H1 (cell line): ENCODE measurements around the gene PMS2. TPM values are rescaled to one million over a fixed set of nuclear protein-coding genes. Genes with fewer than 3 reads are reported as not detected.

Source experiments
- CTCF ChIA-PET: fragments of 300-600 bp; sonication (Branson Sonifier 250); formaldehyde crosslinking; loops from one replicate; lab custom pipeline; 2021; ENCODE audit not compliant: partially characterized antibody; lab: Charles Lee
- POLR2A ChIA-PET: fragments of 300-600 bp; sonication (Branson Sonifier 250); formaldehyde crosslinking; loops from one replicate; lab custom pipeline; 2021; ENCODE audit warnings: inconsistent platforms; ENCODE audit not compliant: partially characterized antibody; lab: Charles Lee
- DNase-seq, 2 experiments: peaks; one replicate each; pipeline versions ENCODE4 v3.0.0 to v3.0.0-alpha.2; 2010 to 2022; ENCODE audit warnings: low spot score in 2 of 2, low read depth in 1 of 2, mixed read lengths in 1 of 2
- FAIRE-seq: peaks from 2 replicates; lab custom pipeline; 2011; peaks lifted over from hg19 to GRCh38; lab: Jason Lieb, UNC
- H2AFZ ChIP-seq: 2 replicates; pipeline ENCODE4 v1.8.1; 2012; ENCODE audit warnings: low read length, inconsistent platforms
- H2AK5ac ChIP-seq: 2 replicates; pipeline ENCODE4 v1.6.1; 2013; ENCODE audit warnings: low read depth, low read length
- H2BK120ac ChIP-seq: replicated peaks from 2 replicates; pipeline ENCODE3; 2013; ENCODE audit warnings: low read depth, low read length, inconsistent platforms
- H2BK12ac ChIP-seq: 2 replicates; pipeline ENCODE4 v1.6.1; 2013; ENCODE audit warnings: low read depth, low read length
- H2BK15ac ChIP-seq: 2 replicates; pipeline ENCODE4 v1.6.1; 2013; ENCODE audit warnings: low read length
- H2BK20ac ChIP-seq: 2 replicates; pipeline ENCODE4 v1.6.1; 2013; ENCODE audit warnings: low read length
- H2BK5ac ChIP-seq: 2 replicates; pipeline ENCODE4 v1.6.1; 2013; ENCODE audit warnings: low read depth, low read length
- H3K14ac ChIP-seq: 2 replicates; pipeline ENCODE4 v1.6.1; 2013; ENCODE audit warnings: inconsistent platforms; ENCODE audit not compliant: insufficient read length
- H3K18ac ChIP-seq: 2 replicates; pipeline ENCODE4 v1.6.1; 2013; ENCODE audit warnings: low read length; ENCODE audit errors: extremely low read depth
- H3K23ac ChIP-seq: 2 replicates; pipeline ENCODE4 v1.6.1; 2013; ENCODE audit warnings: inconsistent platforms; ENCODE audit not compliant: insufficient read length
- H3K23me2 ChIP-seq: 2 replicates; pipeline ENCODE4 v1.6.1; 2013; ENCODE audit warnings: low read depth, low read length
- H3K27ac ChIP-seq: 2 replicates; pipeline ENCODE4 v1.6.1; 2011; ENCODE audit warnings: low read depth, low read length, inconsistent platforms
- H3K27me3 ChIP-seq, 4 experiments: replicated peaks in 1 of 4; 1 replicate in 1 of 4; 2 replicates in 3 of 4; pipeline versions ENCODE4 v1.6.1 to v1.8.1; 2011 to 2013; ENCODE audit warnings: low read length in 3 of 4, mild to moderate bottlenecking in 3 of 4, inconsistent platforms in 2 of 4, mixed read lengths in 2 of 4, moderate library complexity in 1 of 4; ENCODE audit not compliant: control insufficient read depth in 3 of 4, insufficient read depth in 3 of 4; ENCODE audit errors: extremely low read depth in 1 of 4
- H3K36me3 ChIP-seq, 4 experiments: 2 replicates each; pipeline versions ENCODE4 v1.6.1 to v1.8.1; 2011 to 2013; ENCODE audit warnings: mild to moderate bottlenecking in 4 of 4, low read length in 3 of 4, moderate library complexity in 2 of 4, control low read depth in 1 of 4, inconsistent platforms in 1 of 4; ENCODE audit not compliant: insufficient read depth in 4 of 4, control insufficient read depth in 2 of 4
- H3K4ac ChIP-seq: replicated peaks from 2 replicates; pipeline ENCODE3; 2013; ENCODE audit warnings: low read length, low read depth, mixed read lengths, inconsistent platforms; ENCODE audit not compliant: insufficient read length
- H3K4me1 ChIP-seq, 4 experiments: replicated peaks in 1 of 4; 1 replicate in 1 of 4; 2 replicates in 3 of 4; pipeline versions ENCODE4 v1.6.1 to v1.8.1; 2011 to 2013; ENCODE audit warnings: low read length in 3 of 4, inconsistent platforms in 2 of 4, mixed read lengths in 1 of 4; ENCODE audit not compliant: insufficient read depth in 4 of 4, control insufficient read depth in 3 of 4
- H3K4me2 ChIP-seq, 2 experiments: 2 replicates each; pipeline versions ENCODE4 v1.6.1 to v1.8.1; 2011 to 2013; ENCODE audit warnings: low read depth in 2 of 2, low read length in 2 of 2, control low read depth in 1 of 2, inconsistent platforms in 1 of 2, mild to moderate bottlenecking in 1 of 2; ENCODE audit not compliant: insufficient read depth in 1 of 2
- H3K4me3 ChIP-seq, 4 experiments: fragments of 200-600, 300-600 bp in 1 of 4; sonication (generic), shearing (Covaris generic), sonication (Bioruptor Twin) in 1 of 4; 2 replicates each; pipeline versions ENCODE4 v1.5.1 to v1.8.1; 2011 to 2016; ENCODE audit warnings: low read length in 4 of 4, low read depth in 3 of 4, control low read depth in 2 of 4, inconsistent platforms in 2 of 4, mild to moderate bottlenecking in 2 of 4, mixed read lengths in 1 of 4, moderate library complexity in 1 of 4; ENCODE audit not compliant: insufficient read depth in 2 of 4; ENCODE audit errors: extremely low read depth in 1 of 4
- H3K56ac ChIP-seq: replicated peaks from 2 replicates; pipeline ENCODE3; 2013; ENCODE audit warnings: low read depth, mild to moderate bottlenecking, mixed read lengths, low read length, inconsistent platforms; ENCODE audit not compliant: insufficient read length
- H3K79me1 ChIP-seq: 2 replicates; pipeline ENCODE4 v1.6.1; 2013; ENCODE audit warnings: low read depth, low read length, control low read depth
- H3K79me2 ChIP-seq, 2 experiments: 2 replicates each; pipeline versions ENCODE4 v1.6.1 to v1.8.1; 2012 to 2013; ENCODE audit warnings: low read length in 2 of 2, mild to moderate bottlenecking in 2 of 2, inconsistent platforms in 1 of 2; ENCODE audit not compliant: insufficient read depth in 2 of 2, control insufficient read depth in 1 of 2
- H3K9ac ChIP-seq, 4 experiments: replicated peaks in 1 of 4; 1 replicate in 1 of 4; 2 replicates in 3 of 4; pipeline versions ENCODE4 v1.6.1 to v1.8.1; 2011 to 2013; ENCODE audit warnings: low read depth in 3 of 4, low read length in 3 of 4, control low read depth in 2 of 4, mild to moderate bottlenecking in 2 of 4, moderate library complexity in 2 of 4, inconsistent platforms in 1 of 4; ENCODE audit errors: extremely low read depth in 1 of 4
- H3K9me3 ChIP-seq, 2 experiments: 2 replicates each; pipeline versions ENCODE4 v1.6.1 to v1.8.1; 2012 to 2013; ENCODE audit warnings: mild to moderate bottlenecking in 2 of 2, moderate library complexity in 2 of 2, control low read depth in 1 of 2, inconsistent platforms in 1 of 2, low read depth in 1 of 2, low read length in 1 of 2, mixed read lengths in 1 of 2; ENCODE audit not compliant: insufficient read depth in 2 of 2
- H4K20me1 ChIP-seq, 2 experiments: replicated peaks in 1 of 2; 2 replicates each; pipeline versions ENCODE3 to v1.8.1; 2011 to 2013; ENCODE audit warnings: inconsistent platforms in 2 of 2, low read length in 2 of 2, mild to moderate bottlenecking in 1 of 2; ENCODE audit not compliant: insufficient read depth in 2 of 2, control insufficient read depth in 1 of 2
- H4K5ac ChIP-seq: 2 replicates; pipeline ENCODE4 v1.6.1; 2013; ENCODE audit warnings: low read length, low read depth, mixed read lengths, inconsistent platforms; ENCODE audit not compliant: insufficient read length
- H4K8ac ChIP-seq: 2 replicates; pipeline ENCODE4 v1.8.0; 2013; ENCODE audit warnings: mild to moderate bottlenecking, moderate library complexity, low read length, inconsistent platforms; ENCODE audit not compliant: insufficient read depth; ENCODE audit errors: extremely low read depth
- H4K91ac ChIP-seq: replicated peaks from 2 replicates; pipeline ENCODE3; 2013; ENCODE audit warnings: low read length, mixed read lengths, inconsistent platforms; ENCODE audit not compliant: insufficient read length
- BACH1 ChIP-seq: IDR thresholded peaks from 2 replicates; pipeline ENCODE4 v1.6.1; 2012; ENCODE audit warnings: low read length, improper control_type of control experiment
- CBX5 ChIP-seq: fragments of 300-800, 300-1000 bp; sonication (generic); IDR thresholded peaks from 2 replicates; pipeline ENCODE4 v1.7.1; 2016; ENCODE audit warnings: antibody characterized with exemption, low read length, low read depth
- CHD1 ChIP-seq: IDR thresholded peaks from 2 replicates; pipeline ENCODE4 v1.6.1; 2012; ENCODE audit warnings: low read depth, low read length, improper control_type of control experiment
- CTBP2 ChIP-seq: IDR thresholded peaks from 2 replicates; pipeline ENCODE4 v1.7.0; 2011; ENCODE audit warnings: borderline replicate concordance, mild to moderate bottlenecking, moderate library complexity, mixed read lengths, low read length; ENCODE audit not compliant: insufficient read depth, insufficient read length
- FOSL1 ChIP-seq: IDR thresholded peaks from 2 replicates; pipeline ENCODE4 v1.6.1; 2011; ENCODE audit warnings: mild to moderate bottlenecking, low read depth, low read length, moderate library complexity; ENCODE audit not compliant: insufficient read depth
- GABPA ChIP-seq: IDR thresholded peaks from 2 replicates; pipeline ENCODE4 v1.6.1; 2011; ENCODE audit warnings: mild to moderate bottlenecking, low read length, moderate library complexity, borderline replicate concordance; ENCODE audit not compliant: insufficient read depth
- KDM4A ChIP-seq: IDR thresholded peaks from one replicate; pipeline ENCODE4 v1.7.1; 2012; ENCODE audit warnings: low read depth, mild to moderate bottlenecking, moderate library complexity, low read length, inconsistent platforms; ENCODE audit not compliant: severe bottlenecking
- MAFK ChIP-seq: IDR thresholded peaks from 2 replicates; pipeline ENCODE4 v1.6.1; 2012; ENCODE audit warnings: low read depth, mild to moderate bottlenecking, improper control_type of control experiment, low read length
- NANOG ChIP-seq: IDR thresholded peaks from 2 replicates; pipeline ENCODE4 v1.6.1; 2011; ENCODE audit warnings: low read length, low read depth, mild to moderate bottlenecking, inconsistent platforms; ENCODE audit not compliant: insufficient read depth, poor library complexity, severe bottlenecking
- POLR2AphosphoS5 ChIP-seq: IDR thresholded peaks from 2 replicates; pipeline ENCODE4 v1.6.1; 2011; ENCODE audit warnings: low read depth, low read length
- RBBP5 ChIP-seq: IDR thresholded peaks from 2 replicates; pipeline ENCODE4 v1.7.1; 2012; ENCODE audit warnings: low read depth, mild to moderate bottlenecking, inconsistent platforms, low read length, moderate library complexity, borderline replicate concordance
- RXRA ChIP-seq: IDR thresholded peaks from 2 replicates; pipeline ENCODE4 v1.6.1; 2011; ENCODE audit warnings: low read depth, mild to moderate bottlenecking, low read length, moderate library complexity; ENCODE audit not compliant: insufficient read depth
- SP1 ChIP-seq: IDR thresholded peaks from 2 replicates; pipeline ENCODE4 v1.6.1; 2011; ENCODE audit warnings: low read depth, low read length
- SUZ12 ChIP-seq: fragments of 200-600 bp; sonication (generic); IDR thresholded peaks from 2 replicates; pipeline ENCODE4 v1.6.1; 2012; ENCODE audit warnings: mild to moderate bottlenecking, inconsistent platforms, low read length, moderate library complexity, mixed read lengths
- WGBS, 2 experiments: shearing (Covaris generic) in 1 of 2; methylation state at CpG; one replicate each; pipeline versions ENCODE4 v1.1.6 to v1.1.7; 2013 to 2015; ENCODE audit warnings: low lambda C conversion rate in 2 of 2, mixed read lengths in 2 of 2, inconsistent platforms in 1 of 2, low coverage in 1 of 2, missing lambda C conversion rate in 1 of 2; ENCODE audit not compliant: insufficient replicate concordance in 2 of 2, insufficient coverage in 1 of 2, insufficient read length in 1 of 2; ENCODE audit errors: extremely low coverage in 1 of 2, missing lambda C conversion rate in 1 of 2; 5-methylcytosine and 5-hydroxymethylcytosine counted together
- polyA plus RNA-seq, 7 experiments: library from polyadenylated mRNA; depleted of rRNA in 3 of 7; stranded (reverse) in 5 of 7; unstranded in 2 of 7; fragments of >200 nt in 5 of 7; fragments of 200-250 nt in 2 of 7; gene quantifications; 1 replicate in 5 of 7; 2 replicates in 1 of 7; 4 replicates in 1 of 7; pipeline versions ENCODE4 v1.2.1 to v1.2.3, GENCODE V29; 2011 to 2013; ENCODE audit warnings: missing spikeins in 2 of 7, mixed read lengths in 2 of 7
- total RNA-seq: library from RNA; stranded (reverse); fragmentation: NEBNext Ultra II Directional; extraction: Animal tissue kit (Norgen Biotek cat#: 25700); gene quantifications from 2 replicates; pipeline ENCODE4 v1.2.1, GENCODE V29; 2021

The PMS2 gene
- total and polyA plus RNA-seq, 2 of the 8 experiments (the other 6 are each of a cell fraction or from before 2014, with no cell fraction given): 4.8 to 12.1 TPM

- ChIA-PET POLR2A (interaction anchor here (0.5 to 1.5 kb wide), 4 partner anchors 14 to 139 kb away, joined by 3 to 5 read pairs (median 3); partner anchors contain the start of genes AIMP2 and PMS2), CTCF (interaction anchor here (0.6 kb wide), 1 partner anchor 302 kb away, joined by 3 read pairs; no protein-coding TSS in a partner anchor)
- WGBS, 2 experiments: 86% methylated on average over 3 of the region's 3 CpGs; no CpG with 5 or more reads in 1 of the 2 experiments
- TF ChIP-seq KDM4A: no peak
- no peak for TF ChIP-seq SP1
- no peak for TF ChIP-seq MAFK
- TF ChIP-seq CTBP2: no peak
- no peak for TF ChIP-seq RBBP5
- no peak for TF ChIP-seq NANOG
- no peak for TF ChIP-seq CHD1
- no peak for TF ChIP-seq POLR2AphosphoS5
- no peak for TF ChIP-seq BACH1
- no peak for TF ChIP-seq SUZ12
- TF ChIP-seq GABPA: no peak
- TF ChIP-seq RXRA: no peak
- TF ChIP-seq FOSL1: no peak
- no peak for TF ChIP-seq CBX5
Measured at GRCh38 chr7:6031567-6031966, 22.7 kb upstream of the PMS2 start.

More at GRCh38 chr7:6031567-6031966, 22.7 kb upstream of the PMS2 start:
- H3K9ac ChIP-seq: no peak overlapping the region
- H2BK20ac ChIP-seq: no peak overlapping the region
- no peak overlapping the region for H4K91ac ChIP-seq
- no peaks in the 10 kb centered on the region for H3K9me3 ChIP-seq
- no peak overlapping the region for H2AFZ ChIP-seq
- H2BK12ac ChIP-seq: no peak overlapping the region
- no peak overlapping the region for H2BK120ac ChIP-seq
- peaks cover 7% of the 10 kb centered on the region; the same call in 1 of the 2 replicates for H3K79me1 ChIP-seq
- H3K18ac ChIP-seq: no peak overlapping the region
- H3K23me2 ChIP-seq: no peaks in the 10 kb centered on the region
- H3K4me3 ChIP-seq: no peak overlapping the region
- no peaks in the 10 kb centered on the region for H3K27me3 ChIP-seq
- no peaks in the 10 kb centered on the region for H3K4me1 ChIP-seq
- no peak overlapping the region for H3K4ac ChIP-seq
- no peak overlapping the region for H4K5ac ChIP-seq
- peaks cover 0 to 3% of the 10 kb centered on the region in 2 experiments; a peak in 2 of 4 replicates for H3K79me2 ChIP-seq
- peaks cover 6 to 11% of the 10 kb centered on the region in 2 experiments for H4K20me1 ChIP-seq
- H3K36me3 ChIP-seq: peaks cover 15 to 73% (median 39%) of the 10 kb centered on the region in 4 experiments
- no peak overlapping the region for H4K8ac ChIP-seq
- no peak overlapping the region for H2BK15ac ChIP-seq
- H3K4me2 ChIP-seq: no peak overlapping the region
- H3K14ac ChIP-seq: no peak overlapping the region
- FAIRE-seq: no peak
- no peak for DNase-seq
- no peak overlapping the region for H2BK5ac ChIP-seq
- H3K56ac ChIP-seq: no peak overlapping the region
- no peak overlapping the region for H2AK5ac ChIP-seq
- no peak overlapping the region for H3K27ac ChIP-seq
- no peak overlapping the region for H3K23ac ChIP-seq
